NCI-H748 (cell line): ENCODE results near the gene ZNF296.

ENCODE experiments used
- DNase-seq: peaks from one replicate; lab custom pipeline; 2025; ENCODE audit not compliant: unreplicated experiment; lab: John Stamatoyannopoulos, UW

The ZNF296 gene

GRCh38 chr19:45103508-45104319 lies 27.4 kb upstream of the ZNF296 start:
- DNase-seq: peak; percentile 60

GRCh38 chr19:45103156-45103507 lies 26.9 kb upstream of the ZNF296 start:
- DNase-seq: no peak

GRCh38 chr19:45102481-45102880 lies 26.2 kb upstream of the ZNF296 start:
- DNase-seq: no peak

- DNase-seq: no peak
These were observed 25.5 kb upstream of the ZNF296 start for GRCh38 chr19:45101806-45102205.

GRCh38 chr19:45100846-45101252 lies 24.6 kb upstream of the ZNF296 start:
- DNase-seq: no peak

- no peak for DNase-seq
These were observed 23.9 kb upstream of the ZNF296 start for GRCh38 chr19:45100201-45100600.

GRCh38 chr19:45099467-45100191 lies 23.4 kb upstream of the ZNF296 start:
- DNase-seq: no peak

- no peak for DNase-seq
These were observed 22.5 kb upstream of the ZNF296 start for GRCh38 chr19:45098521-45099466.

- DNase-seq: no peak
These were observed 21.7 kb upstream of the ZNF296 start for GRCh38 chr19:45097776-45098520.

GRCh38 chr19:45097450-45097775 lies 21.1 kb upstream of the ZNF296 start:
- DNase-seq: no peak

GRCh38 chr19:45096700-45097099 lies 20.4 kb upstream of the ZNF296 start:
- no peak for DNase-seq

- DNase-seq: no peak
These were observed 19.5 kb upstream of the ZNF296 start for GRCh38 chr19:45095496-45096413.

- DNase-seq: no peak
These were observed 18.4 kb upstream of the ZNF296 start for GRCh38 chr19:45094707-45095106.

GRCh38 chr19:45094137-45094536 lies 17.9 kb upstream of the ZNF296 start:
- DNase-seq: no peak

GRCh38 chr19:45092747-45093678 lies 16.7 kb upstream of the ZNF296 start, which contains the start of gene PPP1R37:
Gene PPP1R37, plus strand, starts transcription at chr19:45093179. Its CDS starts 147 bp downstream, at chr19:45093326.
- peak; percentile 100 for DNase-seq

GRCh38 chr19:45091031-45091923 lies 15.0 kb upstream of the ZNF296 start:
- peak; percentile 100 for DNase-seq

- no peak for DNase-seq
These were observed 14.3 kb upstream of the ZNF296 start for GRCh38 chr19:45090606-45091005.

GRCh38 chr19:45090034-45090433 lies 13.8 kb upstream of the ZNF296 start:
- DNase-seq: no peak
